GM12892 (cell line): Measurements from ENCODE around the gene OTOGL.

Experiments
- POLR2A ChIP-seq: IDR thresholded peaks from 2 replicates; pipeline ENCODE4 v1.6.1; 2011; ENCODE audit warnings: low read depth, low read length, control low read depth
- POLR2AphosphoS5 ChIP-seq: IDR thresholded peaks from 2 replicates; pipeline ENCODE4 v1.6.1; 2011; ENCODE audit warnings: low read depth, low read length, control low read depth

DNA sequence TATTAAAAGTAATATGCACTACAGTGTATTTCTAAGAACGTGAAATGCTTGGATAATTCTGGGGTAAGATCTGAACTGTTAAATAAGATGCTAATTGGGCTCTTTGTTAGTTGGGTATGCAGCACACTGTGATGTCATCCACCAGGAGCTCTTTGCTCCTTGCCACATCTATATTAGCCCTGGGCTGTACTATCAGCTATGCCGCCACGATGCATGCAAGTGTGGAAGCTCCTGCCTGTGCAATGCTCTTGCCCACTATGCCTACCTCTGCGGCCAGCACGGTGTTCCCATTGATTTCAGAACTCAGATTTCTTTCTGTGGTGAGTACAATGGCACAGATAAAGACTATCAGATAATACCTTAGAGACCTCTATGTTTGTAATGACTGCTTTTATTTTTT lies 165.6 kb downstream of the OTOGL start:
- TF ChIP-seq POLR2A, result no peak
- no peak for TF ChIP-seq POLR2AphosphoS5
